Activated naive CD8-positive, alpha-beta T cell treated with anti-CD3 and anti-CD28 coated beads, Interleukin-2, amount 10 ng/mL, durations not matched to agents 7 days and 5 days (primary cell): ENCODE data around the gene NOPCHAP1. TPM values are rescaled to one million over a fixed set of nuclear protein-coding genes. Genes with fewer than 3 reads are reported as not detected.
A peak's percentile ranks its signal among the peaks of the same experiment; 100 is the strongest.
"Not testable (repeated sequence)": the region's sequence is repeated elsewhere in the genome, so short reads cannot be mapped to it uniquely, and the experiment has no call there.

Experiments used
- ATAC-seq: fragments of 150-1000 bp; cut with Tn5 transposase; one replicate; pipeline ENCODE4 v1.10.0; 2021; ENCODE audit warnings: low read depth, moderate library complexity
- POLR2A ChIA-PET: fragments of 350-600 bp; sonication (Branson Sonifier 250); formaldehyde crosslinking; loops from one replicate; lab custom pipeline; 2021; ENCODE audit warnings: antibody characterized with exemption; lab: Charles Lee
- DNase-seq: peaks from one replicate; pipeline ENCODE4 v3.0.0; 2021
- H3K27ac Mint-ChIP-seq: one replicate; pipeline ENCODE4 v1.8.0; 2022; ENCODE audit warnings: mild to moderate bottlenecking, mixed read lengths
- H3K27me3 Mint-ChIP-seq: one replicate; pipeline ENCODE4 v1.8.0; 2022; ENCODE audit warnings: mild to moderate bottlenecking, moderate library complexity, mixed read lengths
- H3K36me3 Mint-ChIP-seq: one replicate; pipeline ENCODE4 v1.8.0; 2021; ENCODE audit warnings: mild to moderate bottlenecking, mixed read lengths
- H3K4me1 Mint-ChIP-seq: one replicate; pipeline ENCODE4 v1.8.0; 2021; ENCODE audit warnings: mixed read lengths
- H3K4me3 Mint-ChIP-seq: one replicate; pipeline ENCODE4 v1.8.0; 2022; ENCODE audit warnings: mild to moderate bottlenecking, moderate library complexity, mixed read lengths
- H3K9me3 Mint-ChIP-seq: one replicate; pipeline ENCODE4 v1.8.0; 2021; ENCODE audit warnings: mixed read lengths
- total RNA-seq, 2 experiments: library from RNA; stranded (reverse); gene quantifications; one replicate each; pipeline ENCODE4 v1.2.3, GENCODE V29; 2021

NOPCHAP1 gene, protein sequence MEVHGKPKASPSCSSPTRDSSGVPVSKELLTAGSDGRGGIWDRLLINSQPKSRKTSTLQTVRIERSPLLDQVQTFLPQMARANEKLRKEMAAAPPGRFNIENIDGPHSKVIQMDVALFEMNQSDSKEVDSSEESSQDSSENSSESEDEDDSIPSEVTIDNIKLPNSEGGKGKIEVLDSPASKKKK
- total RNA-seq = 10 to 100 TPM; 11.3 to 11.8 TPM

- Mint-ChIP-seq H3K27me3 (peaks cover 15% of the 10 kb centered on the region), H3K27ac (peak within 1 kb of the TSS; percentile 32), H3K36me3 (peaks cover 30% of the 10 kb centered on the region), H3K9me3 (peaks cover 4% of the 10 kb centered on the region), H3K4me3 (peak within 1 kb of the TSS; percentile 90), H3K4me1 (peaks cover 24% of the 10 kb centered on the region)
- DNase-seq (peak; percentile 85), ATAC-seq (peak; percentile 98)
- POLR2A ChIA-PET = interaction anchor here (0.6 kb wide), 1 partner anchor 21 kb away, joined by 3 read pairs; no protein-coding TSS in a partner anchor
These were observed at the start of gene NOPCHAP1 for GRCh38 chr12:104986022-104986941. Gene NOPCHAP1, plus strand, starts transcription at chr12:104986316. Its CDS starts 37 bp downstream, at chr12:104986353.

DNA sequence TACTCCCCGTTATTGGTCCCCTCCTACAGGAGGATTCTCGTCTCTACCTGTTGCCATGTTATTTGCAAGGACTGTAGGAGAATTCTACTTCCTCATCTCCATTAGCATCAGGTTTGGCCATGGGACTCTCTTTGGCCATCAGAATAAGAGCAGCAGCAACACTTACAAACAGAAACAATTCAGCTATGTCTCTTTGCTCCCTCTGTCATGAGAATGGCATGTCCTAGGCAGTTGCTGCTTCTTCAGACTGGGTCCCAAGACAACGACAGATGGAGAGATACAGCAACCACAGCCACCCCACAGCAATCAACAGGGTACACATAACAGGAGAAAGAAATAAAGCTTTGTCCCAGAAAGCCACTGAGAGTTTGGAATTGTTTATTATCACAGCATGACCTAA lies 47.7 kb upstream of the NOPCHAP1 start:
- POLR2A ChIA-PET = interaction anchor here (0.7 kb wide), 1 partner anchor 26 kb away, joined by 3 read pairs; no protein-coding TSS in a partner anchor
- no peak for DNase-seq
- H3K27me3 Mint-ChIP-seq = peaks cover 13% of the 10 kb centered on the region
- no peak overlapping the region for H3K4me3 Mint-ChIP-seq
- H3K36me3 Mint-ChIP-seq = no peaks in the 10 kb centered on the region
- H3K27ac Mint-ChIP-seq = no peak overlapping the region
- no peak for ATAC-seq
- H3K4me1 Mint-ChIP-seq = no peaks in the 10 kb centered on the region
- H3K9me3 Mint-ChIP-seq = peaks cover 1% of the 10 kb centered on the region

- peaks cover 12% of the 10 kb centered on the region for H3K27me3 Mint-ChIP-seq
- DNase-seq (no peak), ATAC-seq (no peak)
- H3K4me3 Mint-ChIP-seq = no peak overlapping the region
- H3K36me3 Mint-ChIP-seq = no peaks in the 10 kb centered on the region
- no peaks in the 10 kb centered on the region for H3K4me1 Mint-ChIP-seq
- POLR2A ChIA-PET = no interaction called here
- H3K27ac Mint-ChIP-seq = no peak overlapping the region
- H3K9me3 Mint-ChIP-seq = peaks cover 6% of the 10 kb centered on the region
These were observed 47.0 kb upstream of the NOPCHAP1 start for GRCh38 chr12:104939089-104939488.

DNA sequence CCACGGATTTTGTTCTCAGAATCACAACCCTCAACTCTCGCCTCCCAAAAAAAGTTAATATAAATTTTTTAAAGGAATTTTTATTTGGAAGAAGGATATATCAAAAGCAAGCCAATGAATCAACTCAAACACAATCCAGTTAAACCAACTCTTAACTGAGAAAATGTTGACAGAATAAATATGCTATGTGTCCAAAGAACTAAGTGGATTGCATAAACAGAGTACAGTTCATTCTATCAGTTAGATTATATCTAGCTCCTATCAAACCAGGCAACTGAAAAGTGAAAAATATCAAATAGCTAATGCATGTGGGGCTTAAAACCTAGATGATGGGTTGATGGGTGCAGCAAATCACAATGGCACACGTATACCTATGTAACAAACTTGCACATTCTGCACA lies 44.7 kb upstream of the NOPCHAP1 start:
- H3K4me1 Mint-ChIP-seq = no peaks in the 10 kb centered on the region
- POLR2A ChIA-PET = no interaction called here
- ATAC-seq = no peak
- H3K27me3 Mint-ChIP-seq = peaks cover 10% of the 10 kb centered on the region
- H3K4me3 Mint-ChIP-seq = no peak overlapping the region
- DNase-seq = no peak
- peaks cover 8% of the 10 kb centered on the region for H3K9me3 Mint-ChIP-seq
- H3K27ac Mint-ChIP-seq = no peak overlapping the region
- H3K36me3 Mint-ChIP-seq = no peaks in the 10 kb centered on the region

DNA sequence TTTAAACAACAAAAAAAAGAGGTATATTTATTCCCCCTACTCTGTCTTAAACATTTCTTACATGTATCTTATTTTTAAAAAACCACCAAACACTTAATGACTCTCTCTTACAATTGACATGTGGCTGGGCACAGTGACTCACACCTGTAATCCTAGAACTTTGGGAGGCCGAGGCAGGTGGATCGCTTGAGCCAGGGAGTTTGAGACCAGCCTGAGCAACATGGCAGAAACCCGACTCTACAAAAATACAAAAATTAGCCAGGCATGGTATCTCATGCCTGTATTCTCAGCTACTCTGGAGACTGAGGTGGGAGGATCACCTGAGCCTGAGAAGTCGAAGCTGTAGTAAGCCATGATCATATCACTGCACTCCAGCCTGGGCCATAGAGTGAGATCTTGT lies 44.0 kb upstream of the NOPCHAP1 start:
- Mint-ChIP-seq H3K27me3 (peaks cover 10% of the 10 kb centered on the region), H3K9me3 (peaks cover 8% of the 10 kb centered on the region), H3K4me1 (no peaks in the 10 kb centered on the region), H3K4me3 (no peak overlapping the region), H3K27ac (no peak overlapping the region), H3K36me3 (no peaks in the 10 kb centered on the region)
- POLR2A ChIA-PET = no interaction called here
- no peak for DNase-seq
- no peak for ATAC-seq

DNA sequence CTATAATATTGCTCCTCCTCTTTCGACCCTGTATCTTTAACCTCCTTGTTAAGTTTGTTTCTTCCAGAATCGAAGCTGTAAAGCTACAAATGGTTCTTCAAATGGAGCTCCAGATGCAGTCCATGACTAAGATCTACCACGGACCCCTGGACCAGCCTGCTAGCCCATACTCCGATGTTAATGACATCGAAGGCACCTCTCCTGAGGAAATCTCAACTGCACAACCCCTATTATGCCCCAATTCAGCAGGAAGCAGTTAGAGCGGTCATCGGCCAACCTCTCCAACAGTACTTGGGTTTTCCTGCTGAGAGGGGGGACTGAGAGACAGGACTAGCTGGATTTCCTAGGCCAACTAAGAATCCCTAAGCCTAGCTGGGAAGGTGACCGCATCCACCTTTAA lies 42.7 kb upstream of the NOPCHAP1 start:
- not testable (repeated sequence) for H3K4me1 Mint-ChIP-seq, DNase-seq, H3K27me3 Mint-ChIP-seq, H3K9me3 Mint-ChIP-seq, H3K27ac Mint-ChIP-seq, H3K36me3 Mint-ChIP-seq, ATAC-seq, H3K4me3 Mint-ChIP-seq
- POLR2A ChIA-PET = interaction anchor here (0.6 kb wide), 1 partner anchor 1342 kb away, joined by 3 read pairs; no protein-coding TSS in a partner anchor

- POLR2A ChIA-PET = no interaction called here
- no peak for ATAC-seq
- H3K9me3 Mint-ChIP-seq = peaks cover 8% of the 10 kb centered on the region
- no peaks in the 10 kb centered on the region for H3K4me1 Mint-ChIP-seq
- DNase-seq = no peak
- no peak overlapping the region for H3K27ac Mint-ChIP-seq
- no peaks in the 10 kb centered on the region for H3K27me3 Mint-ChIP-seq
- no peak overlapping the region for H3K4me3 Mint-ChIP-seq
- H3K36me3 Mint-ChIP-seq = no peaks in the 10 kb centered on the region
These were observed 41.9 kb upstream of the NOPCHAP1 start for GRCh38 chr12:104944252-104944651.

GRCh38 chr12:104948716-104949115 lies 37.4 kb upstream of the NOPCHAP1 start:
- peaks cover 17% of the 10 kb centered on the region for H3K27me3 Mint-ChIP-seq
- H3K36me3 Mint-ChIP-seq, H3K9me3 Mint-ChIP-seq, H3K27ac Mint-ChIP-seq, H3K4me3 Mint-ChIP-seq, H3K4me1 Mint-ChIP-seq, DNase-seq, ATAC-seq, POLR2A ChIA-PET: not testable (repeated sequence)

- no peaks in the 10 kb centered on the region for H3K9me3 Mint-ChIP-seq
- H3K36me3 Mint-ChIP-seq = no peaks in the 10 kb centered on the region
- POLR2A ChIA-PET = no interaction called here
- H3K4me1 Mint-ChIP-seq = no peaks in the 10 kb centered on the region
- H3K27ac Mint-ChIP-seq = no peak overlapping the region
- no peak overlapping the region for H3K4me3 Mint-ChIP-seq
- peaks cover 41% of the 10 kb centered on the region for H3K27me3 Mint-ChIP-seq
- DNase-seq = no peak
- no peak for ATAC-seq
These were observed 34.2 kb upstream of the NOPCHAP1 start for GRCh38 chr12:104951759-104952509.

DNA sequence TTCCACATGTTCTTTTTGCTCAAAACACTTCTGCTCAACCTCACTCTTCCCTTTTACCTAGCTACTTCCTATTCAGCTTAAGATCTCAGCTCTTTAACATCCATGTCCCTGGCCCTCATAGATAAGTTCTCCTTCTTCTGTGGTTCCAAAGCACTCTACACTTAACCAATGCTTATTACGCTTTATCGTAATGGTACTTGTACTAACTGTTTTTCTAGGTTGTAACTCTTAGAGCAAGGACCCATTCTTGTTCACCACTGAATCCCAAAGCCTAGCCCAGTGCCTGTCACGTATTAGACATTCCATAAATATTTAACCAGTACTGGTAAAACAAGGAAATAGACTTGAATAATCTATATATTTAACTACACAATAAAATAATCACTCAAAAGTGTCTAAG lies 33.3 kb upstream of the NOPCHAP1 start:
- peaks cover 6% of the 10 kb centered on the region for H3K4me1 Mint-ChIP-seq
- POLR2A ChIA-PET = no interaction called here
- peaks cover 47% of the 10 kb centered on the region for H3K27me3 Mint-ChIP-seq
- no peaks in the 10 kb centered on the region for H3K36me3 Mint-ChIP-seq
- no peak overlapping the region for H3K27ac Mint-ChIP-seq
- ATAC-seq (no peak), DNase-seq (no peak)
- no peak overlapping the region for H3K4me3 Mint-ChIP-seq
- no peaks in the 10 kb centered on the region for H3K9me3 Mint-ChIP-seq

DNA sequence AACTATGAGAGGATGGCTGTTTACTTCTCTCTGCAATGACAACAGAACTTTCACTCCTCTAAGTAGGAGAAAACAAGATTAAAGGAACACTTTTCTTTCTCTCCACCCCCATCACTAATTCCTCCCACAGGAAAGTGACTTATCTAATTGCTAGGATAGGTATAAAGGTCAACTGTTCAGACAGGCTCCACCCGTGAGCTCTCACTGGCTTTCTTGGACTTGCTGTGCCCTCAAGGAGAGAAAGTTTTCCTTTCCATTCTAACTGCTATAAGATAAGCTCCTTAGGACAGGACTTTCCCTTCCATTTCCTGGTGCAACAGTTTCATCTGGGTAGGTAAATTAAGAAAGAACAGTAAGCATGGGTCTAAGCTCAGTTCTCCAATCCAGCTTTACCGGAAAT lies 32.8 kb upstream of the NOPCHAP1 start:
- ATAC-seq = no peak
- POLR2A ChIA-PET = interaction anchor here (0.6 kb wide), 1 partner anchor 766 kb away, joined by 3 read pairs; no protein-coding TSS in a partner anchor
- H3K9me3 Mint-ChIP-seq = no peaks in the 10 kb centered on the region
- H3K27me3 Mint-ChIP-seq = peaks cover 47% of the 10 kb centered on the region
- no peaks in the 10 kb centered on the region for H3K36me3 Mint-ChIP-seq
- H3K27ac Mint-ChIP-seq = no peak overlapping the region
- no peak overlapping the region for H3K4me3 Mint-ChIP-seq
- no peak for DNase-seq
- H3K4me1 Mint-ChIP-seq = peaks cover 6% of the 10 kb centered on the region

GRCh38 chr12:104955703-104956102 lies 30.4 kb upstream of the NOPCHAP1 start:
- Mint-ChIP-seq H3K4me1 (peaks cover 18% of the 10 kb centered on the region), H3K27me3 (peaks cover 52% of the 10 kb centered on the region), H3K4me3 (no peak overlapping the region), H3K9me3 (no peaks in the 10 kb centered on the region), H3K36me3 (no peaks in the 10 kb centered on the region), H3K27ac (no peak overlapping the region)
- POLR2A ChIA-PET = no interaction called here
- no peak for ATAC-seq
- DNase-seq = no peak
